ENCODE data around the gene GPR137.
"Not testable (repeated sequence)": the region's sequence is repeated elsewhere in the genome, so short reads cannot be mapped to it uniquely, and the experiment has no call there.

The GPR137 gene

GRCh38 chr11:64284962-64285884 lies at the start of gene GPR137:
TSS of gene GPR137 (plus strand) at chr11:64285848. CDS start at chr11:64286525, 677 bp downstream.
- no peak for DNase-seq (ENCODE audit: low read depth, low spot score)

GRCh38 chr11:64237484-64237951 lies 48.1 kb upstream of the GPR137 start:
- DNase-seq (ENCODE audit: low read depth, low spot score): no peak

- no peak for DNase-seq (ENCODE audit: low read depth, low spot score)
Measured at GRCh38 chr11:64238076-64238475, 47.6 kb upstream of the GPR137 start.

GRCh38 chr11:64238999-64239398 lies 46.6 kb upstream of the GPR137 start:
- no peak for DNase-seq (ENCODE audit: low read depth, low spot score)

GRCh38 chr11:64239662-64240434 lies 45.8 kb upstream of the GPR137 start:
- DNase-seq (ENCODE audit: low read depth, low spot score): no peak

- peak; percentile 94 for DNase-seq (ENCODE audit: low read depth, low spot score)
Measured at GRCh38 chr11:64240435-64241240, 45.0 kb upstream of the GPR137 start, which contains the start of gene FKBP2. TSS of gene FKBP2 (plus strand) at chr11:64241095. CDS start at chr11:64242388, 1,293 bp downstream.

- DNase-seq (ENCODE audit: low read depth, low spot score): peak; percentile 99
Measured at GRCh38 chr11:64241241-64241490, 44.5 kb upstream of the GPR137 start.

GRCh38 chr11:64241491-64242374 lies 43.9 kb upstream of the GPR137 start:
- DNase-seq (ENCODE audit: low read depth, low spot score): no peak

GRCh38 chr11:64243236-64243854 lies 42.3 kb upstream of the GPR137 start:
- DNase-seq (ENCODE audit: low read depth, low spot score): no peak

- no peak for DNase-seq (ENCODE audit: low read depth, low spot score)
Measured at GRCh38 chr11:64244107-64244506, 41.5 kb upstream of the GPR137 start.

- DNase-seq (ENCODE audit: low read depth, low spot score): no peak
Measured at GRCh38 chr11:64244966-64245365, 40.7 kb upstream of the GPR137 start.

- no peak for DNase-seq (ENCODE audit: low read depth, low spot score)
Measured at GRCh38 chr11:64245401-64245796, 40.2 kb upstream of the GPR137 start.

GRCh38 chr11:64245797-64246620 lies 39.6 kb upstream of the GPR137 start:
- DNase-seq (ENCODE audit: low read depth, low spot score): no peak

GRCh38 chr11:64246621-64246870 lies 39.1 kb upstream of the GPR137 start:
- not testable (repeated sequence) for DNase-seq (ENCODE audit: low read depth, low spot score)

GRCh38 chr11:64246871-64247728 lies 38.5 kb upstream of the GPR137 start, which contains the start of gene PPP1R14B:
TSS of gene PPP1R14B (minus strand) at chr11:64246943. CDS start at chr11:64246673, 270 bp downstream.
- DNase-seq (ENCODE audit: low read depth, low spot score): peak; percentile 45

- no peak for DNase-seq (ENCODE audit: low read depth, low spot score)
Measured at GRCh38 chr11:64247729-64248531, 37.7 kb upstream of the GPR137 start.

- no peak for DNase-seq (ENCODE audit: low read depth, low spot score)
Measured at GRCh38 chr11:64248578-64248977, 37.1 kb upstream of the GPR137 start.

- DNase-seq (ENCODE audit: low read depth, low spot score): no peak
Measured at GRCh38 chr11:64249038-64249437, 36.6 kb upstream of the GPR137 start.

Measured in brain pericyte (primary cell).